HG02588 (cell line): Measurements from ENCODE around the gene OPA1.

Experiments
- ATAC-seq: cut with Tn5 transposase; IDR thresholded peaks from one replicate; pipeline ENCODE4 v1.9.1; 2021; ENCODE audit warnings: mild to moderate bottlenecking, moderate library complexity; ENCODE audit not compliant: unreplicated experiment

OPA1 gene, protein sequence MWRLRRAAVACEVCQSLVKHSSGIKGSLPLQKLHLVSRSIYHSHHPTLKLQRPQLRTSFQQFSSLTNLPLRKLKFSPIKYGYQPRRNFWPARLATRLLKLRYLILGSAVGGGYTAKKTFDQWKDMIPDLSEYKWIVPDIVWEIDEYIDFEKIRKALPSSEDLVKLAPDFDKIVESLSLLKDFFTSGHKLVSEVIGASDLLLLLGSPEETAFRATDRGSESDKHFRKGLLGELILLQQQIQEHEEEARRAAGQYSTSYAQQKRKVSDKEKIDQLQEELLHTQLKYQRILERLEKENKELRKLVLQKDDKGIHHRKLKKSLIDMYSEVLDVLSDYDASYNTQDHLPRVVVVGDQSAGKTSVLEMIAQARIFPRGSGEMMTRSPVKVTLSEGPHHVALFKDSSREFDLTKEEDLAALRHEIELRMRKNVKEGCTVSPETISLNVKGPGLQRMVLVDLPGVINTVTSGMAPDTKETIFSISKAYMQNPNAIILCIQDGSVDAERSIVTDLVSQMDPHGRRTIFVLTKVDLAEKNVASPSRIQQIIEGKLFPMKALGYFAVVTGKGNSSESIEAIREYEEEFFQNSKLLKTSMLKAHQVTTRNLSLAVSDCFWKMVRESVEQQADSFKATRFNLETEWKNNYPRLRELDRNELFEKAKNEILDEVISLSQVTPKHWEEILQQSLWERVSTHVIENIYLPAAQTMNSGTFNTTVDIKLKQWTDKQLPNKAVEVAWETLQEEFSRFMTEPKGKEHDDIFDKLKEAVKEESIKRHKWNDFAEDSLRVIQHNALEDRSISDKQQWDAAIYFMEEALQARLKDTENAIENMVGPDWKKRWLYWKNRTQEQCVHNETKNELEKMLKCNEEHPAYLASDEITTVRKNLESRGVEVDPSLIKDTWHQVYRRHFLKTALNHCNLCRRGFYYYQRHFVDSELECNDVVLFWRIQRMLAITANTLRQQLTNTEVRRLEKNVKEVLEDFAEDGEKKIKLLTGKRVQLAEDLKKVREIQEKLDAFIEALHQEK

DNA sequence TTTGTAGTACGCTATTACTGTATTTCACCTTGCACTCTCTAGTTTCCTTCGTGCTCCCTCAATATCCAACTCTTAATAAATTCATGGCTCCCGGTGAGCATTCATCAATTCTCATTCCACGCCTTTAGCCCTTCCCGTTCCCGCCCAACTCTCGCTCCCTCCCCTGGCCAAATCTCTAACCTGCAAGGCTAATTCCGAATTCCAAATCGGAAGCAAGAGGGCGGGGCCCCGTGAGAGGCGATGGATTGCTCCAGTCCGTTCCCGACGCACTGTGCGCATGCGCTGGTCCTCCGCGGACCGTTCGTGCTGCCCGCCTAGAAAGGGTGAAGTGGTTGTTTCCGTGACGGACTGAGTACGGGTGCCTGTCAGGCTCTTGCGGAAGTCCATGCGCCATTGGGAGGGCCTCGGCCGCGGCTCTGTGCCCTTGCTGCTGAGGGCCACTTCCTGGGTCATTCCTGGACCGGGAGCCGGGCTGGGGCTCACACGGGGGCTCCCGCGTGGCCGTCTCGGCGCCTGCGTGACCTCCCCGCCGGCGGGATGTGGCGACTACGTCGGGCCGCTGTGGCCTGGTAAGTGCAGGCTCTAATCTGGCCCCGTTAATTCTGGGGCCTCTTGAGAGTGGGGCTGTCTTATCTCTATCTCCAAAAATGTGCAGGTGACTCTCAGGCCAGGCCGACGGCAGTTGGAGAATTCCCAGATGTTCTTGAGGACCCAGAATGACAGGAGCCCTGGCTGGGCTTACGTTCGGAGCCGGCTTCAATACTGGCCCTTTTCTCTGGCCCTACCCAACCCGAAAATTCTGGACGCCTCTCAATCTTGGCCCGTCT lies at the start of gene OPA1:
Gene OPA1, plus strand, starts transcription at position 368 of the 827 bp plus-strand sequence. Its CDS starts 170 bp downstream, at position 538.
- peak; percentile 99 for ATAC-seq

DNA sequence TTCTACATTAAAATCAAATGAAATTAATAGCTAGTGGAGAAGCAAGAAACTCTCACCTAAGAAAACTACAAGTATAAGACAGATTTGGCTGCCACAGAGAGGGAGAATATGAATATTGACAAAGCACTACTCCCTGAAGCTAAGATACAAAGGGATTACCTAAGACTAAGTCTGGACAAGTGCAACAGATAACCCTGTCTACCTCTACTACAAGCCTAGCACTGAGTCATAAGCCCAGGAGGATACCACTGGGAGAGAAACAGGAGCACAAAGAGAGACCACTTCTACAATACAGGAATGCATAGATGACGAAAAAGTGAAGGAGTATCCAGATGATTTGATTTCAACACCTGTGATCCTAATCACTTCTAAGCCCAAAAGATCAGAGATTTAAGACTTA lies 48.7 kb upstream of the OPA1 start:
- ATAC-seq = no peak

DNA sequence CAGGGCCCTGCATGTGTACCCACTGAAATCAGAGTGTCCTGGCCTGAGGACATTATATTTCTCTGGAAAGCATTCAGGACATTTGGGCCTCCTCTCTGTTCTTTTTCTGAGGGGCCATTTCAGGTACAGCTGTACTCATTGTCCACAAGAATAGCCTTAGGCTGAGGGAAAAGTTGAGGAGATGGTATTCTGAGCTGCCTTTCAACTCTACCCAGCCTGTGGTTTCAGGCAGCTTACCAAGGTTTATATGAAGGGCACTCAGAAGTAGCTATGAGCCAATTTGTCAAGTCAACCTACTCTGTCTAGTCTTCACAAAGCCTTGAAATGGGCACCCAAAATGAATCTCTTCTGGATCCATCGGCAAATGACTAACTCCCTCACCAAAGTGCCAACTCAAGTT lies 47.7 kb upstream of the OPA1 start:
- no peak for ATAC-seq

DNA sequence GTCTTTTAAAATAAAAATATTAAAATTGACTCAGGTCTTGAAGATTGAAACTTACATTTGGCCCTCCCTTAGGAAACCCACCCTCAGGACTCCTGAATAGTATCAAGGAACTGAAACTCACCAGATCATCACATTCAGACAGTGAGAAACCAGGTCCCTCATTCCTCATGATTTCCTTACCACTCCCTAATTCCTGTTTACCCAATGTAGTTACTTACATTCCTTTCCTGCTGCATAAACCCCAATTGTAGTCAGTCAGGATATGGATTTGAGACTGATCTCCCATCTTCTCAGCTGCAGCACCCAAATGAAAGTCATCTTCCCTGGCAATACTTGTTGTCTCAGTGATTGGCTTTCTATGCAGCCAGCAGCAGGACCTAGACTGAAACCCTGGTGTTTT lies 46.9 kb upstream of the OPA1 start:
- ATAC-seq = no peak

DNA sequence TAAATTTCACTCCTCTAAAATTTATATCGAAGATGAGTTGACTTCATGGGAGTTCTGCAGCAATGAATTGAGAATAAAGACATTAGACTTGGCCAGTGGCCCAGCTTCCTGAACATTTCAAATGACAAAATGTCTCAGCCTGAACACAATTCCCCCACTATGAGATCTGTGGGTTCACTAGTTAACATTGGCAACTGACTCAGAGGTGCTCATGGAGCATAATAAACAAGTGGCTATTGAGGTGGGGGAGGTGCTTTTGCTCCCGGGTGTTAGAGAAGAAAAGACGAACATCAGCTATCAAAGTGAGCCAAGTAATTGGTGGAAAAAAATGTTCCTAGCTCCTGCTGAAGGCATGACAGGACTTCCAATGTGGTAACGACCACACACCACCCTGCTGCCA lies 44.6 kb upstream of the OPA1 start:
- no peak for ATAC-seq

DNA sequence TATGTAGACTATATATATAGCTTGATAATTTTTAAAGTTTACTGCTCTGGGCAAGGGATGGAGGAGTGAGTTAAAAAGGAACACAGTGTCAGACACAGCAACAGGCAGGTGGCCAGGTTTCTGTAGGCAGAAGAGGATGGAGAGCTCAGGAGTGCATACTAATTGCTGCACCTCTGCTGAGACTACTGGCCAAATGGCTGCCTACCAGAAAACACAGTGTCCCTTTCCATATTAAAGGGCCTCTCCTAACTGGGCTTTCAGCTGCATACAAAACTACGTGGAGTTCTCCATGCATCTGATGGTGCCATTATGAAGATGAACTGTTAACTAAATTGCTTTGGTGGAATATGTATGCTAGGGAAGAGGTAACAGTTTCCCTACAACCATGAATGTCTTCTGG lies 40.1 kb upstream of the OPA1 start:
- ATAC-seq = no peak

DNA sequence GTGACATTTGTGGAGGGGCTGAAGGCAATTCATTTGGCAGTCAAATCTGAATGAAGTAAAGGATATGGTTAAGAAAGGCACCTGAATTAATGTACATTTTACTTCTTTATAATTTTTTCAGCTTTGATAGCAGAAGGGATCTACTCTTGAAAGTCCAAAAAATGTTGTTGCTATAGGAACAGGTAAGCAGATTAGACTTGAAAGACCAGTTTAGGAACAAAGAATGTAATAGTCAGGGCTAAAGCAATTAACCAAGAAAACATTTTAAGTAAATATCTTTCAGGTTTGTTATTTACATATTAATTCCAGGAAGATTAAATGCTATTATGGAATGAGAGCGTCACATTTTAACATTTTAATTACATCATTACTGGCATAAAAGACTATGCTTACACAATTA lies 39.4 kb upstream of the OPA1 start:
- no peak for ATAC-seq

DNA sequence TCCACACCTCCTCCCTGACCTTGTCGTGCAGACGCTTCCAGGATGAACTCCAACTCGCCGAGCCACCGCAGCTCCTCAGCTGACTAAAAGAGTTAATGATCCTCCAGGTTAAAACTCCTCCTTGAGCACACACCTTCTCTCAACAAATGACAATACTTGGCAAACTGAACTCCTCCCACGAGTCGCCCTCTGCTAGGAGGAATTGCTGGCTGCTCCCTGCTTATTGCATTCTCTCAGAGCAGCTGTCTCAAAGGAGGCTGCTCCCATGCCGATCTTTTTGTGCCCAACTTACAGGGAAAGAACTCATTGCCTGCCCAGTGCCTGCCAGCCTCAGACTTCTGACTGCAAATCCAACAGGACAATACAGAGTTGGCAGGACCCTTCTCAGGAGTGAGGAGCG lies 38.2 kb upstream of the OPA1 start, which contains the start of gene ATP13A4:
Gene ATP13A4, minus strand, starts transcription at position 85 of the 400 bp plus-strand sequence. CDS start 96 bp downstream, outside the sequence.
- ATAC-seq = no peak

DNA sequence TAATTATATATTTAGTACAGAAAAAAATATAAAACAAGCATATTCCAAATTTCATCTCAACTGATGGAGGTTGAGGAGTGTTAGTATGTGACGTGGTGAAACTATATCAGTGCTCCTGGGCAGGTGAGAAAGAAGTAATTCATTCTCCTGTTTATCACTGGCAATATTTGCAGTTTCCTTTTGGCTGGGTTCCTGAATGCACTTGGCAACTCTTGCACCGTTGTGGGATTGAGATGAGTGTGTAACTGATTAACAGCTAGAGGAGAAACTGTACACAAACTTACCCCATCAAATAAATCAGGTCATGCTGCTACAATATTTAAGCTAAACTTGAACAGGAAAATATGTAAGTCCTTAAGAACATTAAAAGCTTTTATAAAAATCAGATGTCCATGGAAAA lies 36.2 kb upstream of the OPA1 start:
- ATAC-seq = no peak

DNA sequence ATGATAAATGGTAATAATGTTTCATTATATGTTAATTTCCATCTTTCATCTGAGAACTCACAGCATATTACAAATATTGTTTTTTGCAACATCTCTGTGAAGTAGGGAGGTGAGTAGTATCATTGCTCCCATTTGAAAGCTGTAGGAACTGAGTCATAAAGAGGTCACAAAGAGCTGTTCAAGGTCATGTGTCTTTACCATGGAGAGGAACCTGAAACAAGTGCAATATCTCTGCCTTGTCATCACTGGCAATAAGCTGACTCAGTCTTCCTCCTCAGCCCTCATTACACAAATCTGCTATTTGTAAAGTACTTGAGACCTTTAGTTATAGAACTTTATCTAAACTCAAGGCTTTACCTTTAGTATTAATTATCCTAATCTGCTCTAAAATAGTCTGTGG lies 33.9 kb upstream of the OPA1 start:
- no peak for ATAC-seq

DNA sequence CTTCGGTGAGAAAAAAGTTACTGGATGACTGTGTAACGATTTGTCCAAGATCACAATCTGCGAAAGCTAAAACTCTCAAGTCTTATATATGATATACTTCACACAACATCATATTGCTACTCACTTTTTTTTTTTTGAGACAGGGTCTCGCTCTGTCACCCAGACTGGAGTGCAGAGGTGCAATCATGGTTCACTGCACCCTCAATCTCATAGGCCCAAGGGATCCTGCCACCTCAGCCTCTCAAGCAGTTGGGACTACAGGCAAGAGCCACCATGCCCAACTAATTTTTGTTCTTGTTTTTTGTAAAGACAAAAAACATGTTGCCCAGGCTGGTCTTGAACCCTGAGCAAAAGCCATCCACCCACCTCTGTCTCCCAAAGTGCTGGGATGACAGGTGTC lies 32.9 kb upstream of the OPA1 start:
- ATAC-seq = no peak

DNA sequence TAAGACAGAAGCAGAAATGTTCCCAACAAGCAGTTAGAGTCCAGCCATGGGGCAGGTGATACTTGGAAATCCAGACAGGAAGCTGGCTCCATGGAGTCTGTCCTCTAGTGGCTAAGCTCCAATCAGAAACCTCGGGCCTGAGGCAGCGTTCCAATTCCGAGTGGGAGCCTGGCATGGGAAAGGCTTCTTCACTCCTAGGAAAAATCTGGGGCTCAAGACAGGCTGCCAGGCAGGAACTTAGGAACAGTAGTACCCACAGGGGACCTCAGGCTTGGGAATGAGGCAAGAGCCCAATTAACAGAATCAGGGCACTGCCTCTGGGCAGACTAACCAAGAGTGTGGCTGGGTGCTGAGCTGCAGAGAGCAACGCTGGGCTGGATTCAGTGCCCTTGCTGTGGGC lies 32.1 kb upstream of the OPA1 start:
- no peak for ATAC-seq

DNA sequence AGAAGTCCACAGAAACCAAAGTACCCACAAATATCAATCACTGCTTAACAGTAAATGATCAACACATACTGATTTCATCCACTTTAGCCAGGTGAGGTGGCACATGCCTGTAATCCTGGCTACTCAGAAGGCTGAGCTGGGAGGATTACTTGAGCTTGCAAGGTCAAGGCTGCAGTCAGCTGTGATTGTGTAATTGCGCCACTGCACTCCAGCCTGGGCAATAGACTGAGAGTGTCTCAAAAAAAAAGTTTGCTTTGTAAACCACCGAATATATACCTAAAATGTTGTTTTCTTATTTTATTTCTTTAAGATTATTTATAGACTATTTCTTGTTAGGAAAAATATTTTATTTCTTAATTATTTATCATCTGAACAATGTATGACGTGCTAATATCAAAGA lies 29.6 kb upstream of the OPA1 start:
- no peak for ATAC-seq

DNA sequence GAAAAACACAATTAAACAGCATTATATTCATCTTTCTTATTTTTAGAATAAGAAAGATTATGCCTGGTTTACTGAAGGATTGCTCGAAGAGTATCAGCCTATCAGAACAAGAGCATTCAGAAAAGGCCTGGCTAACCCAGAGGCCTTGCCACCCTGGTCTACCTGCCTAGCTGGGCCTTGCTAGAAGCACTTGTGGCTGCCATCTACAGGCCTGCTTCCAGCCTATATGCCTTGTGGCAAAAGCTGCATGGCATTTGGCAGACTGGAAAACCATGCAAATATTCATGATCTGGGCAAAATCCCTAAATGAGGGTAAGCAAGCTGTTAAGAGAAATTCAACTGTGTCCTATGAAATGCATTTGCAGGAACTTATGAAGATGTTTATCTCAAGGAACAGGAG lies 29.0 kb upstream of the OPA1 start:
- no peak for ATAC-seq

DNA sequence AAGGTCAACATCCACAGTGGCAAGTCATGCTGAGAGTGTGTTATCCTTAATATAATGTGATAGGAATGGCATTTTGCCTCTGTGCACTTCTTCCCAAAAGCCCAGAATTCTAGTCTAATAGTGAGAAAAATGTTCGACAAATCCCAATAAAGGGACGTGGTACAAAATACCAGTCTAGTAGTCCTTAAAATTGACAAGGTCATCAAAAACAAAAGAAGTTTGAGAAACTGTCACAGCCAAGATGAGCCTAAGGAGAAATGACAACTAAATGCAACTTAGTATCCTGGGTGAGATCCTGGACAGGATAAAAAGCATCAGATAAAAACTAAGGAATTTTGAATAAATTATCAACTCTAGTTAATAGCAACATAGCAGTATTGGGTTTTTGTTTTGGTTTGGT lies 23.9 kb upstream of the OPA1 start:
- ATAC-seq = no peak

DNA sequence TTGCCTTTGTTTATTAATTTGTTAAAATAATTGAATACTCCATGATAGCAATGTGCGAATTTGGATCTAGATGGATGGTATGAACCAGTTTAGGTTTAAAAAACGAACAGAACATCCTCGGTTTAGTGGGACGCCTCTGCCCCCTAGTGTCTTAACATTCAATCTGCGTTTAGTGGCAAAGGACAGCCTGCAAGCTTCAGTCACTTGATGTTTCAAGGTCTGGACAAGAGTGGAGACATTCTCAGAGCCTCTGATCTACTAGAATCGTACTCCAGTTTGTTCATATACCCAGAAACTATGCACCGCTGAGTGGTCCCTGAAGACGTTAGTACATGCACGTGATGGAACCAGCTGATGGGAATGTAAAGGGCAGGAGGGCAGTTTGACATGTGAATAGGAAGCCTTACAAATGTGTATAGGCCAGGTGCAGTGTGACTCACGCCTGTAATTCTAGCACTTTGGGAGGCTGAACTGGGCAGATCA lies 20.5 kb upstream of the OPA1 start:
- ATAC-seq = peak; percentile 70

DNA sequence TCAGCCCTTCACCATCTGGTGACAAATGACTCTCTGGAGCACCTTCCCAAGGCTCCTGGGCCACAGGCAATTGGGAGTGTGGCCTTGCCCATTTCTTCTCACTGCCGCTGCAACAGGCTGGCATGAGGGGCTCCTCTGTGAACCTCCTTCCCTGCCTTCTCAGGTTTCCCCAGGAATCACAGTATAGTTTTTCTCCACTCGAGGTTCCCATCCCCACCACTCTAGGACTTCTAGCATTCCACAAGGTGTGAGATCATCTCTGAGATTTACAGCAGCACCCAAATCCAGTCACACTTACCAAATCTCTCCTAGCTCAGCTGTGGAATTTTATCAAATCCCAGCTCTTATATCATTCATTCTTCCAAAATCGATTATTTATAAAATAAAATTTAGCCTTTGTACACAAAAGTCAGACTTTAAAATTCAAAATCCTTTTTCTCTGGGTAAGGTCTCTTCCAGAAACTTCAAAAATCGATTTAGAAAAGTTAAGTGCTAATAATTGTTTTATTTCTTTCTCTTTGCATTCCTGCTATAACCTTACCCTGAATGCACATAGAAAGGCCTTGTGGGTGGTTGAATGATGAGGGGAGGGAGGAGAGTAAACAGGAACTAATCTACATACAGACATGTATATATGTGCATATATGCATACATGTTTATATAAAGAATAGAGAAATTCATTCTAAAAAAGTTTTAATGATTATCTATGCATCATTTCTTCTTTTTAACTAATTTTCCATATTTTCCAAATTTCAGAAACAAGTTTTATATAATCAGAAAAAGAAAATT lies 19.4 kb upstream of the OPA1 start:
- no peak for ATAC-seq

DNA sequence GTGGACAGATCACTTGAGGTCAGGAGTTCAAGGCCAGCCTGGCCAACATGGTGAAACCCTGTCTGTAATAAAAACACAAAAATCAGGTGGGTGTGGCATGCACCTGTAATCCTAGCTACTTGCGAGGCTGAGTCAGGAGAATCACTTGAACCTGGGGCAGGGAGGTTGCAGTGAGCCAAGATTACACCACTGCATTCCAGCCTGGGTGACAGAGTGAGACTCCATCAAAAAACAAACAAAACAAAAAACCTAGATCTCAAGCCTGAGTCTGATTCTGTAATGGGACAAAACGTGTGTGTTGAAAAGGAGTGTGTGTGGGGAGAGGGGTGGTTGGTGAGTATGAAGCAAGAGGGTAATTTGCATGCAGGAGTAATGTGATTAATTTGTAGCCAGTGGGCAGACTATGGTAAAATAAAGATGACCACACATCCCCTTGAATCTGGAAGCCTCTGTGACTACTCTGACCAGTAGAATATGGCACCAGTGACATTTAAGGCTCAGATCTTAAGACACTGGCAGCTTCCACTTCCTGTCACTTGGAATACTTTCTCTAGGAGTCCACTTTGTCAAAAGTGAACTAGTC lies 18.4 kb upstream of the OPA1 start:
- ATAC-seq = no peak

DNA sequence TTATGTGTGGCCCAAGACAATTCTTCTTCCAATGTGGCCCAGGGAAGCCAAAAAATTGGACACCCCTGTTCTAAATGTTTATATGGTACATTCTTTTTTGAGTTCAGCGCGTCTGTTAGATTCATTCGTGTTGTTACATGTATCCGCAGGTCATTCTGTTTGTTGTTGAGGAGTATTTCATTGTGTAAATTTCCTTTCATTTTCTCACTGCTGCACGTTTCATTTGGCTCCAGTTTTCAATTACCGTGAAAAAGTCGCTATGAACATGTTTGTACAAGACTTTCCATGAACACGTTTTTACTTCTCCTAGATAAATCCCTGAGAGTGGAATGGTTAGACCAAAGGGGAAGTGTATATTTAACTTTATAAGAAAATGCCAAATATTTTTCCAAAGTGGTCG lies 7.5 kb upstream of the OPA1 start:
- no peak for ATAC-seq

DNA sequence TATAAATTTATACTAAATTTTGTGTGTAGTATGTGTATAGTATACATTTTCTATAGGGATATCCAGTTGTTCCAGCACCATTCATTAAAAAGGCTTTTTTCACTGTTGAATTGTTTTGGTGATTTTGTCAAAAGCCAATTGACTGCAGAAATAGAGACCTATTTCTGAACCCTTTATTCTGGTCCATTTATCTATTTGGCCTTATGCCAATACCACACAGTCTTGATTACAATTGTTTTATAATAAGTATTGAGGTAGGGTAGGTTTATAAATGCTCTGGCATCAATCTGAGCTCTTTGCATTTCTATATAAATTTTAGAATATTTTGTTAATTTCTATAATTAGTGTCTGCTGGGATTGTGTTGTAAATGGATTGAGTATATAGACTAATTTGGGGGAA lies 6.5 kb upstream of the OPA1 start:
- no peak for ATAC-seq
